ENCODE measurements around the gene CMTM1.

The CMTM1 gene

GRCh38 chr16:66580605-66581209 lies 14.5 kb downstream of the CMTM1 start:
- in situ Hi-C loops (cut with HindIII; ENCODE audit: low sequenced_read_pairs) = no loop called here
- peak; percentile 36 for TF ChIP-seq CTCF (IDR thresholded peaks at IDR 0.05; ENCODE audit: low read depth, low read length)
- H3K4me3 ChIP-seq (ENCODE audit: low read depth, low read length) = no peak overlapping the region
- peak; percentile 78 for DNase-seq (ENCODE audit: low read depth, low spot score)

- H3K4me3 ChIP-seq (ENCODE audit: low read depth, low read length) = no peak overlapping the region
- peak; percentile 30 for DNase-seq (ENCODE audit: low read depth, low spot score)
- TF ChIP-seq CTCF (IDR thresholded peaks at IDR 0.05; ENCODE audit: low read depth, low read length) = no peak
- in situ Hi-C loops (cut with HindIII; ENCODE audit: low sequenced_read_pairs) = no loop called here
Observed at GRCh38 chr16:66581246-66581952, 15.2 kb downstream of the CMTM1 start.

- no peak for DNase-seq (ENCODE audit: low read depth, low spot score)
- H3K4me3 ChIP-seq (ENCODE audit: low read depth, low read length) = no peak overlapping the region
- in situ Hi-C loops (cut with HindIII; ENCODE audit: low sequenced_read_pairs) = no loop called here
- no peak for TF ChIP-seq CTCF (IDR thresholded peaks at IDR 0.05; ENCODE audit: low read depth, low read length)
Observed at GRCh38 chr16:66585481-66586239, 19.4 kb downstream of the CMTM1 start.

GRCh38 chr16:66587881-66588600 lies 21.8 kb downstream of the CMTM1 start:
- TF ChIP-seq CTCF (IDR thresholded peaks at IDR 0.05; ENCODE audit: low read depth, low read length) = no peak
- in situ Hi-C loops (cut with HindIII; ENCODE audit: low sequenced_read_pairs) = no loop called here
- H3K4me3 ChIP-seq (ENCODE audit: low read depth, low read length) = no peak overlapping the region
- no peak for DNase-seq (ENCODE audit: low read depth, low spot score)

GRCh38 chr16:66588981-66589713 lies 22.9 kb downstream of the CMTM1 start:
- DNase-seq (ENCODE audit: low read depth, low spot score) = no peak
- peak; percentile 74 for TF ChIP-seq CTCF (IDR thresholded peaks at IDR 0.05; ENCODE audit: low read depth, low read length)
- in situ Hi-C loops (cut with HindIII; ENCODE audit: low sequenced_read_pairs) = no loop called here
- H3K4me3 ChIP-seq (ENCODE audit: low read depth, low read length) = no peak overlapping the region

- in situ Hi-C loops (cut with HindIII; ENCODE audit: low sequenced_read_pairs) = no loop called here
- no peak for TF ChIP-seq CTCF (IDR thresholded peaks at IDR 0.05; ENCODE audit: low read depth, low read length)
- no peak for DNase-seq (ENCODE audit: low read depth, low spot score)
- H3K4me3 ChIP-seq (ENCODE audit: low read depth, low read length) = no peak overlapping the region
Observed at GRCh38 chr16:66590322-66590721, 24.1 kb downstream of the CMTM1 start.

Measured in astrocyte of the spinal cord (primary cell).